KMS-11 (cell line): ENCODE data around the gene TF.

Experiments used
- H2AFZ ChIP-seq: fragments of 200-600 bp; sonication (generic); 2 replicates; pipeline ENCODE4 v1.6.1; 2016; ENCODE audit warnings: antibody characterized with exemption, mixed run types, low read depth
- H3K27ac ChIP-seq: fragments of 200-600 bp; sonication (generic); 2 replicates; pipeline ENCODE4 v1.6.1; 2016; ENCODE audit warnings: mild to moderate bottlenecking, mixed run types
- H3K27me3 ChIP-seq: fragments of 200-600 bp; sonication (generic); 2 replicates; pipeline ENCODE4 v1.6.1; 2017; ENCODE audit warnings: mild to moderate bottlenecking, low read depth, mixed run types, moderate library complexity; ENCODE audit not compliant: insufficient read depth
- H3K36me3 ChIP-seq: fragments of 200-600 bp; sonication (generic); 2 replicates; pipeline ENCODE4 v1.6.1; 2017; ENCODE audit warnings: mild to moderate bottlenecking, mixed run types; ENCODE audit not compliant: insufficient read depth
- H3K4me1 ChIP-seq: fragments of 200-600 bp; sonication (generic); 2 replicates; pipeline ENCODE4 v1.6.1; 2016; ENCODE audit warnings: mild to moderate bottlenecking, low read depth, mixed run types; ENCODE audit not compliant: poor library complexity, severe bottlenecking
- H3K4me2 ChIP-seq: fragments of 200-600 bp; sonication (generic); 2 replicates; pipeline ENCODE4 v1.7.0; 2016; ENCODE audit warnings: mild to moderate bottlenecking, mixed run types
- H3K4me3 ChIP-seq: fragments of 200-600 bp; sonication (generic); IDR thresholded peaks from 2 replicates; pipeline ENCODE4 v1.6.1; 2017; ENCODE audit warnings: low read depth, low read length, mixed read lengths; ENCODE audit not compliant: insufficient read depth
- H3K79me2 ChIP-seq: fragments of 200-600 bp; sonication (generic); 2 replicates; pipeline ENCODE4 v1.6.1; 2016; ENCODE audit warnings: low read depth, mixed run types; ENCODE audit not compliant: insufficient read depth
- H3K9ac ChIP-seq: fragments of 200-600 bp; sonication (generic); 2 replicates; pipeline ENCODE4 v1.6.1; 2016; ENCODE audit warnings: mild to moderate bottlenecking, mixed run types
- H4K20me1 ChIP-seq: fragments of 200-600 bp; sonication (generic); 2 replicates; pipeline ENCODE4 v1.6.1; 2016; ENCODE audit warnings: mild to moderate bottlenecking, mixed run types; ENCODE audit not compliant: insufficient read depth
- CTCF ChIP-seq: fragments of 200-600 bp; sonication (generic); conservative IDR thresholded peaks from 2 replicates; pipeline ENCODE4 v1.6.1; 2017; ENCODE audit warnings: low read depth, mild to moderate bottlenecking, antibody characterized with exemption, low read length, moderate library complexity, mixed read lengths

The TF gene

GRCh38 chr3:133758964-133759739, 13.0 kb downstream of the TF start:
- Histone ChIP-seq H3K27ac (no peak overlapping the region), H3K36me3 (no peaks in the 10 kb centered on the region), H2AFZ (no peak overlapping the region), H3K79me2 (no peaks in the 10 kb centered on the region), H3K4me1 (no peaks in the 10 kb centered on the region), H3K4me3 (no peak overlapping the region), H4K20me1 (no peaks in the 10 kb centered on the region), H3K4me2 (no peak overlapping the region), H3K9ac (no peak overlapping the region), H3K27me3 (no peaks in the 10 kb centered on the region)
- TF ChIP-seq CTCF = no peak

GRCh38 chr3:133759740-133760305, 13.6 kb downstream of the TF start:
- Histone ChIP-seq H3K9ac (no peak overlapping the region), H2AFZ (no peak overlapping the region), H3K27ac (no peak overlapping the region), H4K20me1 (no peaks in the 10 kb centered on the region), H3K79me2 (no peaks in the 10 kb centered on the region), H3K36me3 (no peaks in the 10 kb centered on the region), H3K4me3 (no peak overlapping the region), H3K4me1 (no peaks in the 10 kb centered on the region), H3K4me2 (no peak overlapping the region), H3K27me3 (no peaks in the 10 kb centered on the region)
- no peak for TF ChIP-seq CTCF

GRCh38 chr3:133760916-133761315, 14.7 kb downstream of the TF start:
- Histone ChIP-seq H3K79me2 (no peaks in the 10 kb centered on the region), H2AFZ (no peak overlapping the region), H3K4me2 (no peak overlapping the region), H3K9ac (no peak overlapping the region), H3K4me1 (no peaks in the 10 kb centered on the region), H3K27me3 (no peaks in the 10 kb centered on the region), H3K4me3 (no peak overlapping the region), H4K20me1 (no peaks in the 10 kb centered on the region), H3K27ac (no peak overlapping the region), H3K36me3 (no peaks in the 10 kb centered on the region)
- no peak for TF ChIP-seq CTCF

GRCh38 chr3:133761605-133762484, 15.7 kb downstream of the TF start:
- H3K4me2 ChIP-seq = no peak overlapping the region
- no peaks in the 10 kb centered on the region for H3K36me3 ChIP-seq
- no peaks in the 10 kb centered on the region for H3K4me1 ChIP-seq

More at GRCh38 chr3:133761605-133762484, 15.7 kb downstream of the TF start:
- Histone ChIP-seq H3K27ac (no peak overlapping the region), H3K9ac (no peak overlapping the region), H3K27me3 (no peaks in the 10 kb centered on the region), H3K79me2 (no peaks in the 10 kb centered on the region), H2AFZ (no peak overlapping the region), H3K4me3 (no peak overlapping the region), H4K20me1 (no peaks in the 10 kb centered on the region)
- no peak for TF ChIP-seq CTCF
